DMS153 treated with DMSO at 0.1 percent for 48 hours (cell line): ENCODE data around the gene POU3F2.
A peak's percentile ranks its signal among the peaks of the same experiment; 100 is the strongest.

Source experiments
- DNase-seq: peaks from one replicate; lab custom pipeline; 2025; ENCODE audit not compliant: unreplicated experiment; lab: John Stamatoyannopoulos, UW

Gene POU3F2

GRCh38 chr6:98830146-98830545, 4.2 kb upstream of the POU3F2 start:
- DNase-seq = no peak

- peak; percentile 73 for DNase-seq
These were observed 3.1 kb upstream of the POU3F2 start for GRCh38 chr6:98831057-98831958.

- peak; percentile 73 for DNase-seq
These were observed 2.5 kb upstream of the POU3F2 start for GRCh38 chr6:98831959-98832283.

- DNase-seq = no peak
These were observed 1.9 kb upstream of the POU3F2 start for GRCh38 chr6:98832284-98833056.

GRCh38 chr6:98833057-98833306, 1.4 kb upstream of the POU3F2 start:
- DNase-seq = no peak

- peak; percentile 61 for DNase-seq
These were observed 891 bp upstream of the POU3F2 start for GRCh38 chr6:98833307-98834059.

- no peak for DNase-seq
These were observed 1.0 kb downstream of the POU3F2 start for GRCh38 chr6:98835149-98836024.

GRCh38 chr6:98836025-98836961, 1.9 kb downstream of the POU3F2 start:
- no peak for DNase-seq

- DNase-seq = no peak
These were observed 2.9 kb downstream of the POU3F2 start for GRCh38 chr6:98836962-98837944.

GRCh38 chr6:98838032-98838431, 3.7 kb downstream of the POU3F2 start:
- DNase-seq = no peak

- no peak for DNase-seq
These were observed 4.6 kb downstream of the POU3F2 start for GRCh38 chr6:98838975-98839374.

GRCh38 chr6:98839781-98840361, 5.5 kb downstream of the POU3F2 start:
- peak; percentile 30 for DNase-seq

GRCh38 chr6:98840385-98840784, 6.0 kb downstream of the POU3F2 start:
- DNase-seq = no peak

GRCh38 chr6:98840996-98841513, 6.7 kb downstream of the POU3F2 start:
- no peak for DNase-seq

GRCh38 chr6:98841621-98842341, 7.4 kb downstream of the POU3F2 start:
- DNase-seq = no peak

GRCh38 chr6:98842342-98843180, 8.2 kb downstream of the POU3F2 start:
- no peak for DNase-seq
